Measurements from ENCODE around the gene DPM3.
A peak's percentile ranks its signal among the peaks of the same experiment; 100 is the strongest.

DPM3 gene

GRCh38 chr1:155179112-155180031, 39.0 kb upstream of the DPM3 start:
- no peaks in the 10 kb centered on the region for H3K9me3 ChIP-seq (ENCODE audit: low read length)
- H3K27me3 ChIP-seq (ENCODE audit: insufficient read depth, low read length): no peaks in the 10 kb centered on the region
- peaks cover 18% of the 10 kb centered on the region for H3K36me3 ChIP-seq (ENCODE audit: insufficient read depth, low read length)
- peaks cover 8% of the 10 kb centered on the region for H3K4me1 ChIP-seq (ENCODE audit: insufficient read depth, low read length)
- no peak overlapping the region for H2AFZ ChIP-seq (ENCODE audit: low read depth, low read length)
- H3K4me3 ChIP-seq (ENCODE audit: low read length): no peak overlapping the region

- H3K9me3 ChIP-seq (ENCODE audit: low read length): no peaks in the 10 kb centered on the region
- no peaks in the 10 kb centered on the region for H3K27me3 ChIP-seq (ENCODE audit: insufficient read depth, low read length)
- no peak overlapping the region for H2AFZ ChIP-seq (ENCODE audit: low read depth, low read length)
- peaks cover 14% of the 10 kb centered on the region for H3K4me1 ChIP-seq (ENCODE audit: insufficient read depth, low read length)
- no peak overlapping the region for H3K4me3 ChIP-seq (ENCODE audit: low read length)
- H3K36me3 ChIP-seq (ENCODE audit: insufficient read depth, low read length): peaks cover 18% of the 10 kb centered on the region
These were observed 38.2 kb upstream of the DPM3 start for GRCh38 chr1:155178441-155179111.

- peaks cover 18% of the 10 kb centered on the region for H3K36me3 ChIP-seq (ENCODE audit: insufficient read depth, low read length)
- peaks cover 17% of the 10 kb centered on the region for H3K4me1 ChIP-seq (ENCODE audit: insufficient read depth, low read length)
- no peaks in the 10 kb centered on the region for H3K27me3 ChIP-seq (ENCODE audit: insufficient read depth, low read length)
- no peaks in the 10 kb centered on the region for H3K9me3 ChIP-seq (ENCODE audit: low read length)
- H3K4me3 ChIP-seq (ENCODE audit: low read length): no peak overlapping the region
- H2AFZ ChIP-seq (ENCODE audit: low read depth, low read length): no peak overlapping the region
These were observed 37.6 kb upstream of the DPM3 start for GRCh38 chr1:155177918-155178281.

GRCh38 chr1:155177192-155177917, 37.0 kb upstream of the DPM3 start:
- Histone ChIP-seq H3K27me3 (ENCODE audit: insufficient read depth, low read length) (no peaks in the 10 kb centered on the region), H3K9me3 (ENCODE audit: low read length) (no peaks in the 10 kb centered on the region), H3K4me1 (ENCODE audit: insufficient read depth, low read length) (peaks cover 20% of the 10 kb centered on the region), H2AFZ (ENCODE audit: low read depth, low read length) (no peak overlapping the region), H3K36me3 (ENCODE audit: insufficient read depth, low read length) (peaks cover 18% of the 10 kb centered on the region), H3K4me3 (ENCODE audit: low read length) (no peak overlapping the region)

- Histone ChIP-seq H3K4me1 (ENCODE audit: insufficient read depth, low read length) (peaks cover 25% of the 10 kb centered on the region), H3K9me3 (ENCODE audit: low read length) (no peaks in the 10 kb centered on the region), H3K27me3 (ENCODE audit: insufficient read depth, low read length) (no peaks in the 10 kb centered on the region), H3K4me3 (ENCODE audit: low read length) (no peak overlapping the region), H3K36me3 (ENCODE audit: insufficient read depth, low read length) (peaks cover 18% of the 10 kb centered on the region), H2AFZ (ENCODE audit: low read depth, low read length) (no peak overlapping the region)
These were observed 36.3 kb upstream of the DPM3 start for GRCh38 chr1:155176544-155177071.

- peaks cover 25% of the 10 kb centered on the region for H3K4me1 ChIP-seq (ENCODE audit: insufficient read depth, low read length)
- H3K4me3 ChIP-seq (ENCODE audit: low read length): no peak overlapping the region
- no peak overlapping the region for H2AFZ ChIP-seq (ENCODE audit: low read depth, low read length)
- no peaks in the 10 kb centered on the region for H3K27me3 ChIP-seq (ENCODE audit: insufficient read depth, low read length)
- peaks cover 18% of the 10 kb centered on the region for H3K36me3 ChIP-seq (ENCODE audit: insufficient read depth, low read length)
- H3K9me3 ChIP-seq (ENCODE audit: low read length): no peaks in the 10 kb centered on the region
These were observed 35.6 kb upstream of the DPM3 start for GRCh38 chr1:155175927-155176371.

GRCh38 chr1:155175281-155175926, 35.1 kb upstream of the DPM3 start:
- H2AFZ ChIP-seq (ENCODE audit: low read depth, low read length): no peak overlapping the region
- H3K9me3 ChIP-seq (ENCODE audit: low read length): no peaks in the 10 kb centered on the region
- H3K4me3 ChIP-seq (ENCODE audit: low read length): peak overlapping the region; percentile 78
- H3K4me1 ChIP-seq (ENCODE audit: insufficient read depth, low read length): peaks cover 25% of the 10 kb centered on the region
- no peaks in the 10 kb centered on the region for H3K27me3 ChIP-seq (ENCODE audit: insufficient read depth, low read length)
- H3K36me3 ChIP-seq (ENCODE audit: insufficient read depth, low read length): peaks cover 19% of the 10 kb centered on the region

- H3K4me3 ChIP-seq (ENCODE audit: low read length): peak overlapping the region; percentile 78
- no peaks in the 10 kb centered on the region for H3K27me3 ChIP-seq (ENCODE audit: insufficient read depth, low read length)
- H2AFZ ChIP-seq (ENCODE audit: low read depth, low read length): no peak overlapping the region
- H3K9me3 ChIP-seq (ENCODE audit: low read length): no peaks in the 10 kb centered on the region
- H3K4me1 ChIP-seq (ENCODE audit: insufficient read depth, low read length): peaks cover 25% of the 10 kb centered on the region
- H3K36me3 ChIP-seq (ENCODE audit: insufficient read depth, low read length): peaks cover 21% of the 10 kb centered on the region
These were observed 34.3 kb upstream of the DPM3 start for GRCh38 chr1:155174324-155175280.

GRCh38 chr1:155173478-155174323, 33.4 kb upstream of the DPM3 start, which contains the start of gene TRIM46:
Gene TRIM46 (plus strand): TSS chr1:155173849. CDS start chr1:155173967, 118 bp downstream.
- no peaks in the 10 kb centered on the region for H3K27me3 ChIP-seq (ENCODE audit: insufficient read depth, low read length)
- H3K4me1 ChIP-seq (ENCODE audit: insufficient read depth, low read length): peaks cover 25% of the 10 kb centered on the region
- H3K36me3 ChIP-seq (ENCODE audit: insufficient read depth, low read length): peaks cover 24% of the 10 kb centered on the region
- no peaks in the 10 kb centered on the region for H3K9me3 ChIP-seq (ENCODE audit: low read length)
- peak within 1 kb of the TSS; percentile 78 for H3K4me3 ChIP-seq (ENCODE audit: low read length)
- no peak within 1 kb of the TSS for H2AFZ ChIP-seq (ENCODE audit: low read depth, low read length)

- peaks cover 20% of the 10 kb centered on the region for H3K36me3 ChIP-seq (ENCODE audit: insufficient read depth, low read length)
These were observed 32.6 kb upstream of the DPM3 start, which contains the start of gene KRTCAP2 for GRCh38 chr1:155172732-155173477. Gene KRTCAP2 (minus strand): TSS chr1:155173304. CDS start chr1:155173224, 80 bp downstream.

More at GRCh38 chr1:155172732-155173477, 32.6 kb upstream of the DPM3 start, which contains the start of gene KRTCAP2:
- Histone ChIP-seq H2AFZ (ENCODE audit: low read depth, low read length) (no peak within 1 kb of the TSS), H3K27me3 (ENCODE audit: insufficient read depth, low read length) (no peaks in the 10 kb centered on the region), H3K4me1 (ENCODE audit: insufficient read depth, low read length) (peaks cover 25% of the 10 kb centered on the region), H3K4me3 (ENCODE audit: low read length) (peak within 1 kb of the TSS; percentile 78), H3K9me3 (ENCODE audit: low read length) (no peaks in the 10 kb centered on the region)

Measured in neuron (in vitro differentiated cells).